HL-60/S4 treated with retinoic acid at 250 ng/mL for 4 days and 3 days (cell line): ENCODE results near the gene RNF130.

ENCODE experiments used
- in situ Hi-C: fragments of 300-500 bp; cut with MboI; formaldehyde crosslinking; loops from 2 replicates; pipeline ENCODE4 v1.7.0; 2022; ENCODE audit warnings: low sequenced_read_pairs

The RNF130 gene

DNA sequence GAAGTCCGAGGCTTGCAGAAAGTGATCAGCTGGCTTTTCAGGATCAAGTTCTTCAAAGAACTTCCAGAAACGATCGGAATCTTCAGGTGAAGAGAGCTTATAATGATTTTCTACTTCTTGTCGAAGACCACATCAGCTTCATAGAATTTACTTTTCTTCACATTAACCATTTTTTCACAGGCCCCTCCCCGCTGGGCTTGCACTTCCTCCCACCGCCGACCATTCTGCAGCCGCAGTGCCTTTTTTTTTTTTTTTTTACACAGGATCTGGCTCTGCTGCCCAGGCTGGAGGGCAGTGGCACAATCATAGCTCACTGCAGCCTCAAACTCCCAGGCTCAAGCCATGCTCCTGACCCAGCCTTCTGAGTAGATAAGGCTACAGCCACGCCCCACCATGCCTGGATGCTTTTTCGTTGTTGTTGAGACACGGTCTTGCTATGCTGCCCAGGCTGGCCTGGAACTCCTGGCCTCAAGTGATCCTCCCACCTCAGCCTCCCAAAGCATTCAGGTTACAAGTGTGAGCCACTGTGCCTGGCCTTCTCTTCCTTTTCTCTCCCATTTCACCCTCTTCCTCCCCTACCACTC is 15.3 kb upstream of the RNF130 start:
- in situ Hi-C loops = no loop called here

GRCh38 chr5:180085837-180086236 is 14.3 kb upstream of the RNF130 start:
- in situ Hi-C loops = no loop called here

- in situ Hi-C loops = no loop called here
Observed at GRCh38 chr5:180084638-180085561, 13.3 kb upstream of the RNF130 start.

DNA sequence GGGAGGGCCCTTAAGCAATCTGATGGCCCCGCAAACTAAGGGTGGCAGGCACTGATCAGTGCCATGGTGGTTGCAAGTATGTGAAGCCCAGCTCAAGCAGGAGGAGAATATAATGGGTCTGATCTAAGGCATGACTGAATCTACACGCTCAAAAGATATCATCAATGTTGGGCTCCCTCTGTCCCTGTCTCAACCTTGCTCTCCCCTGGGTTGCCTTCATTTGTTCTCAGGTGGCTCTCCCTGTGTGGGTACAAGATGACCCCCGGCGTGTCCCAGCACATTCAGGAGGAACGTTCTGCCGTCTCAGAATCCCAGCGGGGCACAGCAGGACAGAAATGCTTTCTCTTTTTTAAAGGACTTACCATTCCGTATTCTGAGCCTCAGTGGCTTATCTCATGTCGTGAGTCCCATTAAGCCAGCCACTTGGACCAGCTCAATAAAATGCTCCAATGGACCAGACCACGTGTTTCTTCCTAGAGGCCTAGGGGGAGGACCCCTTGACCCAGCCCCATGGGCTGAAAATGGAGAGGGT is 12.0 kb upstream of the RNF130 start:
- in situ Hi-C loops = no loop called here

DNA sequence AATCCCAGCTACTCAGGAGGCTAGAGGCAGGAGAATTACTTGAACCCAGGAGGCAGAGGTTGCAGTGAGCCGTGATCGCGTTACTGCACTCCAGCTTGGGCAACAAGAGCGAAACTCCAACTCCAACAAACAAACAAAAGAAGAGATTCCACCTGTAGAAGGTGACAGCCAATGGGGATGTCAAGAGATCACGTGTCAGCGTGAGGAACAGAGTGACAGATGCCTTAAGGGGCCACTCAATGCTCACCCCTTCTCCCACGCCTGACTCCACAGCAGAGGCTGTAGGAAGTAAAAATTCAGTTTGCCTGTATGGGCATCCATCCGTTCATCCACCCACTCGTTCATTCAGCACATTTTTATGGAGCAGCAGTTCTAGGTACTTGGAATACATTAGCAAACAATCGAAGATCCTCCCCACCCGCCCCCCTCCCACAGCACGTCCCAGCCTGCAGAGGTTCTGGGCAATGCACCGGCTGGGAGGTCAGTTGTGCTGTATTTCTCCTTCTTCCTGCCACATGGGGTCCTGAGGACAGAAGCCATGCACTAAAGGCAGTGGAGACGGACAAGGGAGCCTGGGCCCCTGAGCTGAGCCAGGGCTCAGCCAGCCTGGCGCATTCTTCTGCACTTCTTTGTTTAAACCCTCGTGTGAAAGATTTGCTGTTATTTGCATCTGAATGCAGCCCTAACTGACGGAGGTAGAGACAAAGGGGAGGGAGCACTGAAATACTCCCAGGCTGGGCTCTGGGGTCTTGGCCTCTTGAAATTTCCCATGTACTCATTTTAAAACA is 11.3 kb upstream of the RNF130 start:
- in situ Hi-C loops = no loop called here

- in situ Hi-C loops = no loop called here
Observed at GRCh38 chr5:180081481-180081880, 9.9 kb upstream of the RNF130 start.

- in situ Hi-C loops = no loop called here
Observed at GRCh38 chr5:180080486-180081280, 9.1 kb upstream of the RNF130 start.

DNA sequence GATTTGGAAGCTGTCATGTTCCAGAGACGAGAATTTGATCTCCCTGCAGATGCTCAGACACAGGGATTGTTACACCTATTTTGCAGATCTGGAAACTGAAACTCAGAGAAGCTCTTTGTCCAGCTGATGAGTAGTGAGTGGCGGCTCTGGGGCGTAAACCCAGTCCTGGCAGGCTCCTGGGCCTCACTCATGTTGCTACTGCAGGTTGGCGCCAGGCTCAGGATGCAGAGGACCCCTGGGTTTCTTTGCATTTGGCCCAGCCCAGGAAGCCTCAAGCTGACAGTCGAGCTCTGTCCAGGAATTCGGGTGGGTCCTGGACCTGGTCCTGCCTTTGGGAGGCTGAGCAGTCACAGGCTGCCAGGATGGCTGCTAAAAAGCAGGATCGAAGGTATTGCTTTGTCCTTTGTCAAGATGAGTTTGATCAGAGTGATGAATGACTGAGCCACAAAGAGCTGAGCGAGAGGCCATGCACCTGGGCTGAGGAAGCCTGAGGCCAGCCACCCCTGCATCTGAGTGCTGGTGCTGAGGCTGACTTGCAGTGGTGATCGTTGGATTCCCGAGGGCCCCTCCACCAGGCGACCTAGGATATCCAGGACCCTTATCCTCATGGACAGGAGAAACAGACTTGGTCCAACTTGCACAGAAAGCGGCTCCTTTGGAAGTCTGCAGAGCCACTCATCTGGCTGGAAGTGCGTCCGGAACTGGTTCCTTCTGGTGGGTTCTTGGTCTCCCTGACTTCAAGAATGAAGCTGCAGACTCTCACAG is 8.3 kb upstream of the RNF130 start:
- in situ Hi-C loops = no loop called here

GRCh38 chr5:180078348-180078747 is 6.8 kb upstream of the RNF130 start:
- in situ Hi-C loops = no loop called here

- in situ Hi-C loops = no loop called here
Observed at GRCh38 chr5:180077594-180078284, 6.2 kb upstream of the RNF130 start.

DNA sequence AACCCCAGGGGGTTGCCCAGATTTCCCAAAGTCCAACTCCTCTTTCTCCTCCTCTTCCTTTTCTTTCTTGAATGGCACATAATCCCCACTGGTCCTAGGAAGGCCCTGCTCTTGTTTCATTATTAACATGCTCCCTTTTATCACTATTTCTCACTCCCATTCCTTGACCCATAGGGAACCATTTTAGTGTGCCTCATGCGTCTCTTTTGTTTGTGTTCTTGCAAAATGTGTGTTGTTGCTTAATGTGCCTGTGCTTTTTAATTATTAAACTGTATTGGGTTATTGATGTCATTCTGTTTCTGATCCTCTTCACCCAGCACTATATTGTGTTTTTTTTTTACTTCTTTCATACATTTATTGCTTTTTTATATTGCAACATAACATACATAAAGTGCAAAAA is 4.1 kb upstream of the RNF130 start:
- in situ Hi-C loops = no loop called here

GRCh38 chr5:180074462-180074861 is 2.9 kb upstream of the RNF130 start:
- in situ Hi-C loops = no loop called here

- in situ Hi-C loops = no loop called here
Observed at GRCh38 chr5:180072556-180072955, 997 bp upstream of the RNF130 start.

- in situ Hi-C loops = no loop called here
Observed at GRCh38 chr5:180072256-180072548, 643 bp upstream of the RNF130 start.

GRCh38 chr5:180070756-180071530 is 616 bp downstream of the RNF130 start:
- in situ Hi-C loops = no loop called here

DNA sequence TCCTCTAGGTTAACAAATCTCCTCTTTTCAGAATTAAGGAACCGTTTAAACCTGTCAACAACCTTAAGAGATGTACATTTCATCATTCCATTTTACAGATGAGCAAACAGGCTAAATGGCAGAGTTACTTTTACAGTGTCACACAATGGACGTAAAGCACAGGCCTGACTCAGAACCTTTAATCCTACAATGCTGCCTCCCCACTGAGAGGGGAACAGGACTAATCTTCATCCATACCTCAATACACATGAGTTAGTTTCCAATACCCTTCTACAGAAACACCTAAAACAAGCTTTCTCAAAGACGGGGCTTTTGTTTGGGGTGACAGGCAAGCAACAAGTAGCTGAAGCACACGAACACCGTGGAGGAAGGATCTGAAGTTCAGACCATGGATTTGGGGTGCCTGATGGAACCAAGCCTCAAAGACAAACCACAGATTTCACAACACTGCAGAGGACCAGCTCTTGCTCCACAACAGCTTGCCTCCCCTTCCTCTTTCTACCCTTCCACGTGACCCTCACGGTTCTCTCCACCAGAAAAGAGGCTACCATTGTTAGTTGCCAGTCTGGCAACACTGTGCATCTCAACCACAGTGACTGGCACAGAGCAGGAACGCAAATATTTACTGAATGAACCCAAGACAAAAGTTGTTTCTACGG is 1.8 kb downstream of the RNF130 start:
- in situ Hi-C loops = no loop called here

GRCh38 chr5:180068519-180069090 is 3.0 kb downstream of the RNF130 start:
- in situ Hi-C loops = no loop called here

DNA sequence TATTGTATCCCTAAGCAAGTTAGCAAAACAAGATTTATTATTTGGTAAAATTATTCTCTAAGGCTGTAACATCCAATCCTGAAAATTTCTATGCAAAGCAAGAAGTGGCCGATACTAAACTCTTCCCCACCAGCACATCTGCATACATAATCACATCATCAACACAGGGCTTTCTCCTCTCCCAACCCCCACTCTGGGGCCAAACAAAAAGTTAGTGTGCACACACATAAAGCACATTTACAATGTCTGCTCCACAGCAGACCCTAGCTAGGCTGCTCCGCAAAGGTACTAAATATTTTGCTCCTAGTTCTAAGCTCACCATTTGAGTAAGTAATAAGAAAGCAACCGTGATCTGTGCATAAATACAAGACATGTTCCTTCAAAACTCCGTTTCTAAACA is 3.6 kb downstream of the RNF130 start:
- in situ Hi-C loops = no loop called here
